Measurements from ENCODE around the gene ADGRA1.

Gene ADGRA1

GRCh38 chr10:133151543-133151972 lies 63.8 kb downstream of the ADGRA1 start:
- DNase-seq, result no peak

GRCh38 chr10:133154411-133154810 lies 66.7 kb downstream of the ADGRA1 start:
- DNase-seq, result no peak

- DNase-seq, result no peak
Observed at GRCh38 chr10:133154996-133155778, 67.5 kb downstream of the ADGRA1 start.

GRCh38 chr10:133156674-133157579 lies 69.2 kb downstream of the ADGRA1 start:
- DNase-seq, result no peak

GRCh38 chr10:133157662-133158436 lies 70.1 kb downstream of the ADGRA1 start:
- DNase-seq, result no peak

GRCh38 chr10:133158437-133158755 lies 70.7 kb downstream of the ADGRA1 start:
- DNase-seq, result no peak

GRCh38 chr10:133158756-133159610 lies 71.3 kb downstream of the ADGRA1 start:
- no peak for DNase-seq

GRCh38 chr10:133159611-133159949 lies 71.9 kb downstream of the ADGRA1 start:
- no peak for DNase-seq

- DNase-seq, result no peak
Observed at GRCh38 chr10:133159950-133160825, 72.5 kb downstream of the ADGRA1 start, which contains the start of gene KNDC1. TSS of gene KNDC1 (plus strand) at chr10:133160219. CDS start at chr10:133160468, 249 bp downstream.

GRCh38 chr10:133160826-133161471 lies 73.2 kb downstream of the ADGRA1 start:
- DNase-seq, result no peak

GRCh38 chr10:133161486-133162109 lies 73.9 kb downstream of the ADGRA1 start:
- no peak for DNase-seq

- DNase-seq, result no peak
Observed at GRCh38 chr10:133162178-133162909, 74.6 kb downstream of the ADGRA1 start.

GRCh38 chr10:133162910-133163856 lies 75.5 kb downstream of the ADGRA1 start:
- no peak for DNase-seq

- no peak for DNase-seq
Observed at GRCh38 chr10:133163889-133164815, 76.4 kb downstream of the ADGRA1 start.

- no peak for DNase-seq
Observed at GRCh38 chr10:133164816-133165555, 77.3 kb downstream of the ADGRA1 start.
